GM12872 (cell line): ENCODE measurements around the gene RNF11.

Source experiments
- CTCF ChIP-seq: IDR thresholded peaks from 3 replicates; pipeline ENCODE4 v1.5.1; 2011; ENCODE audit warnings: low read depth, mild to moderate bottlenecking, low read length, moderate library complexity; ENCODE audit not compliant: insufficient read depth

RNF11 gene

DNA sequence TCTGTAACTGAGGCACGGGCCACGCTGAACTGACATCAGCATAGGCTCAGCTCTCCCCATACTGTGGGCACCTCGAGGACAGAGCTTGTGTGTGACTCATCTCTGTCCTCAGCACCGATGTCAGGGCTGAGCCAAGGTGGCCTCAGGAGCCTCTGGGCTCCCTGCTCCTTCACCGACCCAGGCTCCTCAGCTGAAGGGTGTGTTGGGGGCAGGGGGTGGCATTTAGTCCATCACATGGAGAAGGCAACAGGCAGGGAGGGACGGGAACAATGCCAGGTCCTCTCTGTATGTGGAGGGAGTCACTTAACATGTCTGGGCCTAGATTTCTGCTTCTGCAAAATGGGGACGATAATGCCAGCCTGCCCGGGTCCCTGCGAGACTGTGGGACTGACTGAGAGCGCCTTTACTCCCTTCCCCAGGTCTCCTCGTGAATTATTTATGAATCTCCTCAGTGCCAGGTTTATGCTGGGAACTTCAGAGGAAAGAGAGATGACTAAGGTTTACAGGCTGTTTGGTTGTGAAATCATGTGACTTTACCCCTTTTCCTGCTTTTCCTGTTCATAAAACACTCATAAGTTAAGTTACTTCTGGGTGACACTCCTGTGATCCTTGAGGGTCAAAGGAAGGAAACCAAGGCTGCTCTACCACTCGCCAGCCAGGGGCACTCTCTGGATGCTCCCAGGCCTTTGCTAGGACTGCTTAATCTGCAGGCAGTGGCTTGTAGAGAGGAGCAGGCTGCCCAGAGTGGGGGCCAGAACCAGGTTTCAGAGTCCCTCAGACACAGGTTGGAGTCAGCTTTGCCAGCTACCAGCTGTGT is 78.1 kb downstream of the RNF11 start:
- no peak for TF ChIP-seq CTCF

GRCh38 chr1:51314974-51315373 is 78.9 kb downstream of the RNF11 start:
- no peak for TF ChIP-seq CTCF

DNA sequence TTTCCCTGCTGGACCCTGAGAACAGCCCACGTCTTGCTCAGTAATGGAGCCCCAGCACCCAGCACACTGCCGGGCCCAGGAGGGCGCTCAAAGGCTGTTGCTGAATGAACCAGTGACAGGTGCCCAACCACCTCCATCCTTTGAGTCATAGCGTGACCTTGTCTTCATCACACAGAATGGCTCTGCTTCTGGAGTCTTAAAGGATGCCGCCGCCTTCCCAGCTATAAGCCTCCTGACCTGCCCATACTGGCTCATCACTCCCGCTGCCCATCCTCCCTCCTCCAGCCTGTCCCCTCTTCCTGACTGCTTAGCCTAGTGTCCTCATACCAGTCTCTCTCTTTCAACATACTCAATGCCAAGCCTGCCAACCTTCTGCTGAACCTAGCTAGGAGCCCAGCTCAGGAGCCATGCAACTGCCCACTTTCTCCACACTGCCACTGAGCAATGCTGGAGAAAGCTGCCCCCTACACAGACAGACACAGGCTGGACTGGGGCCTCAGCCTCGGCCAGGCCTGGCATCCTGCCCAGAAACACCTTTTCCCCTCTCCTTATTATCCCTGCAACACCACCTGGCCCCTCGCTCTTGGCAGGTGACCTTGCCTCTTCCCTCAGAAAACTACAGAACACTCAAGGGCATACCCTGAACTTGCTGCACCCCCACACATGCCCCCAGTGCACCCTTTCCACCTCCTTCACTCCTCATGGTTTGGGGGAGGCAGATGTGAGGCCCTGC is 80.2 kb downstream of the RNF11 start:
- TF ChIP-seq CTCF, result no peak

GRCh38 chr1:51316846-51317120 is 80.7 kb downstream of the RNF11 start:
- TF ChIP-seq CTCF, result no peak

DNA sequence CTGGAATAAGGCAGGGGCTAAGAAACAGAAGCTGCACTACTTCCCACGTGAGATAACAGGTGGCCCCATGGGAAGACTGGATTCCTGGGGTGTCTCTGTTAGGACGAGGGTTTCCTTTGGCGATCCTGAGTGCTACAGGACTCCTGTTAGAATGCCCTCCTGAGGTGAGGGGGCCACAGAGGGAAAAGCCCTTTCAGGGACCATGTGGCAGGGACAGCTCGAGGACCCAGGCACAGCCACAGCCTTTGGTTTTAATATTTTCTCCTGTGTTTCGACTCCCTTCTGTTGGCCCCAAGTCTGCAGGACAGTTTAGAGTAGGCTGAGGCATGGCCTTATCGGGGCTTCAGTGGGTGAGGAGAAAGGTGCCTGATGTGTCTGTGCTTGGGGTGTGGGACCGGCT is 81.7 kb downstream of the RNF11 start:
- no peak for TF ChIP-seq CTCF

DNA sequence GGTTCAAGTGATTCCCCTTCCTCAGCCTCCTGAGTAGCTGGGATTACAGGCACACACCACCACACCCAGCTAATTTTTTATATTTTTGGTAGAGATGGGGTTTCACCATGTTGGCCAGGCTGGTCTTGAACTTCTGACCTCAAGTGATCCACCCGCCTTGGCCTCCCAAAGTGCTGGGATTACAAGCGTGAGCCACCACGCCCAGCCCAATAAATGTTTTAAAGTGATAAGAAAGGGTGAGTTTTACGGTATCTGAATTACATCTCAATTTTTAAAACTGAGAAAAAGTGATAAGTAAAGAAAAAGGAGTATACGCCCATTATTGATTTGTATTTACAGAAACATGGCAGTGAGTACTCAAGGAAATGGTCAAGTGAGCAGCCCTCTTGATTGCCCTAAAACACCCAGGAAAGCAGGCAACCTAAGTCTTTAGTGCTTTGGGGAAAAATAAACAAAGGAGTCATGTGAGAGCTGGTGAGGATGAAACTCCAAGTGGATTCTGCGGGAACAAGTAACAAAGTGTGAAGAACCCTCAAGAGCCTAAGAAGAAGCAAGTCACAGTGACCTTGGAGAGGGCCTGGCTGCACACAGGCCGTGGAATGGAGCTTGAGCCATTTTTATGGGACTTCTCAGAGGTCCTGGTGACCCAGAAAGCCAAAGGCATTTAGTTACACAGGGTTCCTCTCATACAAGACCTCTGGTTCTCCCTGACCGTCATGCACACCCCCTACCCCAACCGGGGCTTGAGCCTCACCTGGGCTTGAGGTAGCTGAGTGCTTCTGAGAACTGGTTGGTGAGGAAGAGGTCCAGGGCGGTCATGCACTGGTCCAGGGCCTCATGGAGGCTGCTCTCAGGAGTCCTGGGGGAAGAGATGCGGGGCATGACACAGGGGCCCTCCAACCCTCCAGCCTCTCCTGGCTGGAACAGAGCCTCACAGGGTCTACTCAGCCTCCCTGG is 85.2 kb downstream of the RNF11 start:
- TF ChIP-seq CTCF, result no peak

- no peak for TF ChIP-seq CTCF
Measured at GRCh38 chr1:51321924-51322280, 85.8 kb downstream of the RNF11 start.
